NCI-H69 (cell line): Measurements from ENCODE around the gene ZNF397.

Experiments
- DNase-seq: peaks from one replicate; lab custom pipeline; 2025; lab: John Stamatoyannopoulos, UW

Gene ZNF397

DNA sequence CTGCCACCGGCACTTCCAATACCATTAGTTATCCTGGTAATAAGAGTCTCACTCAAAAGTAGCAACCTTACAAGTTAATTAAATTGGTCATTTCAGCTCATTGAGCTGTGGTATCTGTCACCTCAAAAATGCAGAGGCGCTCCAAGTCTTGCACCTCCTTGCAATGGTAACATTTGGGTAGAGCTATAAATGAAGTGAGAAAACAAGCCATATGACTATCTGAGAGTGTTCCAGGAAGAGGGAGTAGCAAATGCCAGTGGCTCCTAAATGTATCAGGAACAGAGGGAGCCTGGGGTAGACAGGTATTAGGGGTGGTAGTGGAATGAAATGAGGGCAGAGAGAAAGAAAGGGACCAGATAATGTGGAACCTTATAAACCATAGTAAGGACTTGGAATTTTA lies 55.2 kb downstream of the ZNF397 start:
- DNase-seq = no peak

DNA sequence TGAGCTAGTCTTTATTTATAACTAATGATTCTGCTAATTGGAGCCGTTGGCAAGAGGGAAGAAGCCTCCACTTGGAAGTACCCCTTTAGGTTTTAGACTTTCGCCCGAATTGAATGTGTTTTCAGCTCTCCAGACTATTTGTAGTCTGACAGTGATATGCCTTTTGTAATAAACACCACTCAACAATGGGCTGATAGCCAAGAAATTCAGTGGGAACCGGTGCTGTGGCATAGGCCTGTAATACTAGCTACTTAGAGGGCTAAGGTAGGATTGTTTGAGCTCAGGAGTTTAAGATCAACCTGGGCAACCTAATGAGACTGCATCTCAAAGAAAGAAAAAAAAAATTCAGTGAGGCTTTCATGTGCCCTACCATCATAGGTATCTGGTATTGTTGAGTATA lies 62.8 kb downstream of the ZNF397 start:
- no peak for DNase-seq

DNA sequence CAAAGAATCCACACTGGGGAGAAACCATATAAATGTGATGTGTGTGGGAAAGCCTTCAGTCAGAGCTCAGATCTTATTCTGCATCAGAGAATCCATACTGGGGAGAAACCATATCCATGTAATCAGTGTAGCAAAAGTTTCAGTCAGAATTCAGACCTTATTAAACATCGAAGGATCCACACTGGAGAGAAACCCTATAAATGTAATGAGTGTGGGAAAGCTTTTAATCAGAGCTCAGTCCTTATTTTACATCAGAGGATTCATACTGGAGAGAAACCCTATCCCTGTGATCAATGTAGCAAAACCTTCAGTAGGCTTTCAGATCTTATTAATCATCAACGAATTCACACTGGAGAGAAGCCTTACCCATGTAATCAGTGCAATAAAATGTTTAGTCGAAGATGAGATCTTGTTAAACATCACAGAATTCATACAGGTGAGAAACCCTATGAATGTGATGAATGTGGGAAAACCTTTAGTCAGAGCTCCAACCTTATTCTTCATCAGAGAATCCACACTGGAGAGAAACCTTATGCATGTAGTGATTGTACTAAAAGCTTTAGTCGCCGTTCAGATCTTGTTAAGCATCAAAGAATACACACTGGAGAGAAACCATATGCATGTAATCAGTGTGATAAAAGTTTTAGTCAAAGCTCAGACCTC lies 65.9 kb downstream of the ZNF397 start:
- no peak for DNase-seq
